GM18511 (cell line): Measurements from ENCODE around the gene SEC16B.

Experiments
- ATAC-seq: cut with Tn5 transposase; IDR thresholded peaks from one replicate; pipeline ENCODE4 v1.9.1; 2021; ENCODE audit warnings: mild to moderate bottlenecking, moderate library complexity; ENCODE audit not compliant: unreplicated experiment

SEC16B gene

DNA sequence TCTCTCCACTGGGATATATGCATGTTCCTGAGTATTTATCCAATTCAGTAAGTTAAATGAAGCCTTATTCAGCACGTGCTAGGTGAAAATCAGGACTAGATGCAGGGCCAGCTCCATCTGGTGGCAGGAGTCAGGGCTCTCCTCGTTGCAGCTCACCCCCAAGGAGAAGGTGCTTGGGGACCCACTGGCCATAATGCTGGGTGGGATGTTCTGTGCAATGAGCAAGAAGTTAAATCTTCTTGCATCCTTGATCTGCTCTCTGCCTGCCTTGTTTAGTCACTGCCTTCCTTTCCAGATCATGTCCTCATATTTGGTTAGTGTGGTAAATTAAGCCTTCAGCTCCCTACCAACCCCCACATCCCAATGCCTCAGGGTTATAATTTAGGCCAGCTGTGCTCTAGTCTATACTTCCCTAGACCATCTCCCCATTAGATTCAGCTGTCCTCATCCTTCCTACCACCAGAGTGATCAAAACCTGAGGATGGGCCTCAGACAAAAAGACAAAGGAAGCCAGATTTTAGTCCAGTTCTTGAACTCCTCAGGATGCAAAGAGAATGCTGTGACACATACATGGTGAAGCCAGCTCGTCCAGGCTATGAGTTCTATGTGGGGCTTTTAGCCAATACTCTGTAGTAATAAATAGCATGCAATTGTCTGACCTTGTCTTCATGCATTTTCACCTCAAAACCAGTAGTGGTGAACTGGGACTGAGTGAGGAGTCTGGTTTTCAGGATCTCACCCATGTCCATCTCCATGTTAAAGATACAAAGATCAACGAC is 55.9 kb downstream of the SEC16B start:
- no peak for ATAC-seq

DNA sequence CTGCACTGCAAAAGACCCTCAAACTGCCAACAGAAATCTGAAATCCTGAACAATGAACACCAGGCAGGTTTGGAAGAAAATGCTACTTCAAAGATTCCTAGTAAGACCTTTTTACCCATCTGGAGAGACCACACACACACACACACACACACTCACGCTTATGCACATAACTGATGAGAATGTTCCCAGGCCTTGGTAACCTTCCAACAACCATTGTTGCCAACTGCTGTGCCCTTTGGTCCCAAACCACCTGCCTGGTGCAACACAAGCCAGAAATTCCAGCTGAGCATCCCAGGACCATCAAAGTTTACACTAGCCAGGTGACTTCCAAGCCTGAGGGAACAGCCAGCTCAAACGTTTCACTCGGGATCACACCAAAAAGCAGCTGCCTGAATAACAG is 56.9 kb downstream of the SEC16B start:
- no peak for ATAC-seq

DNA sequence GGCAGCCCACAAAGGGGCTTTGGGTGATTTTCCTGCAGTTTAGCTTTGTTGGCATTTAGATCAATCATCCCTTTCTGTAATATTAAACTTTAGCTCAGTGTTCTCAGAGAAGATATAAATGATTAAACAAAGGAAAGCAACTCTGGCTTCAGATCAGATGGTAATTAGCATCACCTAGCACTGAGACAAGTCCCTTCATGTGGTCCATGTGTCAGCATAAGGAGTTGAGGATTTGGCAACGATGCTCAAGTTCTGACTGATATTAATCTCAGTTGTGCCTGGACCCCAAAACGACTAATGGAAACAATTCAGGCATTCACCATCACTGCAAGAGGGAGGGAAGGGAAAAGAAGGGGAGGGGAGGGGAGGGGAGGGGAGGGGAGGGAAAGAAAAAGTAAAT is 60.4 kb downstream of the SEC16B start:
- ATAC-seq, result no peak

DNA sequence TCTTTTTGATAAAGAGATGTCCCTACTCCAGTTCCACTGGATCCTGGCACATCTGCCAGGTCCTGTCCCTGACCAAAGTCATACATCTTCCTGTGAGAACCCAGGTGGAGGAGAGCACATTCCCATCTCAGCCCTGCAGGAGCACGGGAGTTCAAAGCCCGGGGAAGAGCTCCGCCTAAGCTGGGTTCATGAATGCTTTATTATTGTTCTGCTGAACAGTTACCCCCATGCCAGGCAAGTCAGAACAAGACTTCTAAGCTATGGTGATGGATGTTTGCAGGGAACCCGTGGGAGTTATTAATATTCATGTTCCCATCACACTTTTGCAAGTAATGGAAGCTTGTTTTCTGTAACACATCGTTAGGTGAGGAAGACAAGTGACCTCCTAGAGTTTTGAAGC is 62.9 kb downstream of the SEC16B start:
- ATAC-seq, result no peak

DNA sequence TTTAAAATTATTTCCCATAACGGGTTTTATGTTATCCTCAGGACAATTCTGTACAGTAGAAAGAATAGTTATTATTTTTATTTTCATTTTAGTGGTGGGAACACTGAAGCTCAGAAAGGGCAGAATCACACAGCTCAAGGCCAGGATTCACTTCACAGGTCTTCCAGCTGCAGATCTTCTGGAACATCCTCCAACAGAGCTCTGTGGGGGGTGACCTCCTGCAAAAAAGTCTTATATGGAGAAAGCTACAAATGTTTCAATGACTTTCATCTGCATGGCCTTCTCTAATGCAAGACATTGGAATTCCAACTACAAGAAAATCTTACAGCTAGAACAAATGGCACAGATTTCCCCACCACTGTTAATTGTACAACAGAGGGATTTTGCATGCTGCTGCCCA is 64.2 kb downstream of the SEC16B start:
- no peak for ATAC-seq

DNA sequence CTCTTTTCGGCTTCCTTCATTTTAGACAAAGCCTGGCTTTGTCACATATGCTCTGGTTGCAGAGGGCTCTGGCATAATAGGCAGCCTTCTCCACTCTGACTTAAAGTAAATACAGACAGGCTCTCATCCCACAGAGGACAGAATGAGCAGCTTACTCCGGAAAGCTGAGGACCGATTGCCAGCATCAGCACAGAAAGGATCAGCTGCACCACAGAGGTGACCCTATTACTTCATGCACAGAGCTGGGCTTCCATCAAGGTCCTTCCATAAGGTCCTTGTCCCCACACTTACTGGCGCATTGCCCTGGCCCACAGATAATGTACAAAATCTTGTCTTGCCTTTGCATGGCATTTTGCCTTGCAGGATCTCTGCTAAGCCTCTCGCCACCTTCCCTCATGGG is 67.6 kb downstream of the SEC16B start:
- no peak for ATAC-seq

DNA sequence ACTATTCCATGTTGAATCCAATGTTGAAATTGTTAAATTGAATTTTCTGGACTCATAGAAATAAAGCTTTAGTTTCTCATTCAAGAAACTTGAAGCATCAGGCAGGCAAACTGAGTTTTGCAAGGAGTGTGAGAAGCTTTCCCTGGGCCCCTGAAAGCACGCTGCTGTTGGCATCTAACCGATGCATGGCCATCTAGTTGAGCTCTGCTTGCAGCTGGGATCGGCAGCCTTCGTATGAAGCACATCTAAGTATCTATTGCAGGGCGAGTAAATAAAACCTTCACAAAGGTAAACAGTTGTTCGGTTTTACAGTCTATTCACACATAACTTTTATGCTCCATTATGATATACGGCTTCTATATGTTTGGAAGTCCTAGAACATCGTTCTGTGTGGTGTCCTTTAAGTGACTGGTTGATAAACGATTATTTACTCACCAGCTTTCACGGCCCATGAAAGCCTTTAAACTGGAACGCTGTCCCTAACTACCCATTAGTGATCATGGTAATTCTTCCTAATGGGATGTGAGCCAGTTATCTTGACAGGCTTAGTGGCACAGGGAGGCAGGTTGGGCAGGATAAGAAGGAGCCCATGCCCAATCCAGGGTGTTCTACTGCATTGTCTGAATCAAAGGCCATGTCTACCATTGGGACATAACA is 71.7 kb downstream of the SEC16B start:
- no peak for ATAC-seq

DNA sequence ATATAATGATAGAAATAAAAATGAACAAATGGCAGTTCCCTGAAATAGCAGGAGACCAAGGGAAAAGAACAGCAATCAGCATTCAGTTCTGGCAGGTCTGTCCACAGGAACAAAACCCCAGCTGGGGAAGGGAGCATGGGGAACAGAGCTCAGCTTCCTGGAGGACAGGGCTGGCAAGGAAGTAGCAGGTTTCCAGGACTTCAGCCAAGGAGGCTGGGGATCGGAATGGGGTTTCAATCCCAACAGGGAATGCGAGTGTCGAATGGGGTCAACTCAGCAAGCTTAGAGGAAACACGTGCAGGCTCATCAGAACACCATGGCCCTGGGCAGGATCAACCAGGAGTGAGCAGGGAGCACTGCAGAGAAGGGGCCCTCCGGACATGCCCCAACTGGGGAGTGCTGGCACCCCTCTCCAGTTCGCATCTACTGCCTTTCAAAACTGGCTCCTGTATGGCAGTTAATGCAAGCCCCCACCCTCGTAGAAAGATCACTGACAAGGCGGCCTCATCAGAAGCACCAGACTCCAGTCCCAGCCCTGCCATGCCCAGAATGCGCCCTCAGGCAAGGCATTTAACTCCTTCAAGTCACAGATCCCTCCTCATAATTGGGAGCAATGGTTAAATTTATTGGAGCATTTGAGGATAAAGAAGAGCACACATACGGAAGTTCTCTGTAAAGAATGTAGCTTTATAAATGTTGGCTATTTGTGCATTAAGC is 72.4 kb downstream of the SEC16B start:
- no peak for ATAC-seq
